Posterior vena cava (tissue), 2 donors: ENCODE results near the gene EPN2. TPM values are rescaled to one million over a fixed set of nuclear protein-coding genes. Genes with fewer than 3 reads are reported as not detected.
"Not testable (repeated sequence)": the region's sequence is repeated elsewhere in the genome, so short reads cannot be mapped to it uniquely, and the experiment has no call there.

Source experiments
- DNase-seq: peaks from one replicate; pipeline ENCODE4 v3.0.0-alpha.2; 2020; ENCODE audit warnings: low spot score
- intact Hi-C, 2 donors: fragments of 100-400 bp; cut with DNase I; formaldehyde crosslinking; loops; one replicate each; pipeline versions ENCODE4 v1.14.1 to v1.14.2; 2022 to 2023
- total RNA-seq, 2 donors: library from RNA; stranded (reverse); fragmentation: NEBNext Ultra II Directional; extraction: Animal tissue kit (Norgen Biotek cat#: 25700); gene quantifications; one replicate each; pipeline ENCODE4 v1.2.1, GENCODE V29; 2021
- donor health status: DM: yes; HTN: yes; CAD: no.
- donor health status: DM: yes; HTN: yes; CAD: no.

The EPN2 gene
- total RNA-seq, 2 donors from 2014 or later: 50.7 to 67.6 TPM

GRCh38 chr17:19262650-19263631, 25.8 kb downstream of the EPN2 start:
- intact Hi-C loops: no loop called here
- no peak for DNase-seq

- DNase-seq: no peak
Observed at GRCh38 chr17:19263641-19264051, 26.5 kb downstream of the EPN2 start.

GRCh38 chr17:19264268-19264667, 27.1 kb downstream of the EPN2 start:
- no peak for DNase-seq
- intact Hi-C loops: no loop called here

More at GRCh38 chr17:19263641-19264051, 26.5 kb downstream of the EPN2 start:
- intact Hi-C loops: no loop called here

GRCh38 chr17:19264681-19265080, 27.5 kb downstream of the EPN2 start:
- intact Hi-C loops: no loop called here
- no peak for DNase-seq

GRCh38 chr17:19265755-19266154, 28.6 kb downstream of the EPN2 start:
- intact Hi-C loops: no loop called here
- DNase-seq: no peak

- DNase-seq: no peak
- intact Hi-C loops: no loop called here
Observed at GRCh38 chr17:19268611-19269010, 31.4 kb downstream of the EPN2 start.

- intact Hi-C loops: no loop called here
- DNase-seq: no peak
Observed at GRCh38 chr17:19269106-19269505, 31.9 kb downstream of the EPN2 start.

- intact Hi-C loops: no loop called here
- no peak for DNase-seq
Observed at GRCh38 chr17:19269641-19270040, 32.5 kb downstream of the EPN2 start.

GRCh38 chr17:19270347-19270703, 33.2 kb downstream of the EPN2 start:
- intact Hi-C loops: no loop called here
- DNase-seq: no peak

- no peak for DNase-seq
- intact Hi-C loops: no loop called here
Observed at GRCh38 chr17:19270704-19271611, 33.8 kb downstream of the EPN2 start.

GRCh38 chr17:19271780-19272357, 34.7 kb downstream of the EPN2 start:
- intact Hi-C loops: loop anchor here in 1 of 2 donors (2.0 kb wide), 1 partner anchor 179 kb away; no protein-coding TSS in a partner anchor
- no peak for DNase-seq

GRCh38 chr17:19273731-19274130, 36.6 kb downstream of the EPN2 start:
- intact Hi-C loops: loop anchor here in 1 of 2 donors (2.0 kb wide), 1 partner anchor 177 kb away; no protein-coding TSS in a partner anchor
- DNase-seq: no peak

GRCh38 chr17:19274893-19275292, 37.7 kb downstream of the EPN2 start:
- DNase-seq: no peak
- intact Hi-C loops: no loop called here

GRCh38 chr17:19275457-19276127, 38.4 kb downstream of the EPN2 start:
- intact Hi-C loops: no loop called here
- peak; percentile 62 for DNase-seq

- intact Hi-C loops: not testable (repeated sequence)
- DNase-seq: peak; percentile 7
Observed at GRCh38 chr17:19278284-19278683, 41.1 kb downstream of the EPN2 start.

GRCh38 chr17:19278729-19279128, 41.6 kb downstream of the EPN2 start:
- DNase-seq: peak; percentile 2
- intact Hi-C loops: no loop called here

GRCh38 chr17:19281161-19281560, 44.0 kb downstream of the EPN2 start:
- intact Hi-C loops: no loop called here
- DNase-seq: no peak

- intact Hi-C loops: no loop called here
- DNase-seq: no peak
Observed at GRCh38 chr17:19284005-19284959, 47.1 kb downstream of the EPN2 start.
